GM18870 (cell line): Measurements from ENCODE around the gene GPD1.

Experiments
- ATAC-seq: cut with Tn5 transposase; IDR thresholded peaks from one replicate; pipeline ENCODE4 v1.9.1; 2021; ENCODE audit warnings: moderate library complexity; ENCODE audit not compliant: unreplicated experiment

GPD1 gene

GRCh38 chr12:50103767-50104321 lies at the start of gene GPD1:
Gene GPD1 (plus strand): TSS chr12:50104008. CDS start chr12:50104051, 43 bp downstream.
- ATAC-seq = no peak

- ATAC-seq = no peak
Measured at GRCh38 chr12:50055831-50056638, 47.8 kb upstream of the GPD1 start.

DNA sequence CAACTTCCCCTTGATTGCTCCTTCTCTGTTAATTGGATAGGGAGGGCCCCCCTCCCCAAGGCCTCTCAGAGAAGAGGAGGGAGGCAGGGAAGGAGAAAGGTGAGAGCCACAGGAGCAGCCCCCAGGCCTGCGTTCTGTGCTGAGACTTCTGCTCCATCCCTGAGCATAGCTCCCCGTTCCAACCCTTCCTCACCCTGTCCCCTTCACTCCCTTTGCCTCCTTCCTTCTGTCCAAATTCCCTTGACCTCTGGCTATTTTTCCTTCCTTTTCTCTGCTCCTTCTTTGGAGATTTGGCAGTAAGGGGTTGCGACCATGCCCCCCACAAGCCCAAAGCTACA lies 47.2 kb upstream of the GPD1 start:
- no peak for ATAC-seq

GRCh38 chr12:50057000-50057841 lies 46.6 kb upstream of the GPD1 start, which contains the start of gene ASIC1:
Gene ASIC1 (plus strand): TSS chr12:50057596. CDS start chr12:50058767, 1,171 bp downstream.
- ATAC-seq = no peak

DNA sequence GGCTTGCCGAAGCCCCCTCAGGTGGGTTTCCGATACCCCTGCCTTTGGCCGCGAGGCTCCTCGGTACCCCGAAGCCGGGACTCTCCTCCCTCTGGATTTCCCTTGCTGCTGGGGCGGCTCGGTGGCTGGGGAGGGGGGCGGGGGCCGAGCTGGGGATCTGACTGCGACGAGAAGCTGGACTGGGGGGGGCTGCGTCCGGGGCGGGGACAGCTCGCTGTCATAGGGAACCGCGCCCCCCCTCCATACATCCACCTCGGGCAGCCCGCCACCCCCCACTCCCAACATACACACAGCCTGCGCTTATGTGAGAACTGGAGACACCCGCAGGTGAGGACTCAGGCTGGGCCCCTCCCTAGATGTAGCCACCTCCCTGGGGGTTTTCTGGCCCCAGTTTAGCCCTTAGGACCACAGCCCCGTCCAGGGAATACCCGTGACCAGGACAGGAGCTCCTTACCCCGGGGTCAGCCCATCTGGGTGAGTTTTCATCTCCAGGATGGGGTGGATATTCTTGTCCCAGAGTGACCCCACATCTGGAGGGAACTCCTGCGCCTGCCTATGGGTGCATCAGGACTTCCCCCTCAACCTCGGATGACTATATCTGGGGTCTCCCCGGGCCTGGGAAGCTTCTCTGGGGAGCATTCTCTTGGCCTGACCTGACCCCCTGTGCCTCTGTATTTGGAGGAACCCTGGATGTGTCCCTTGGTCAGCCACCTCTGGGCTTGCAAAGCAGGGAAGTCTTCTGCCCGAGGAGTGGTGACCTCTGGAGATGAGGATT lies 45.7 kb upstream of the GPD1 start:
- ATAC-seq = no peak

DNA sequence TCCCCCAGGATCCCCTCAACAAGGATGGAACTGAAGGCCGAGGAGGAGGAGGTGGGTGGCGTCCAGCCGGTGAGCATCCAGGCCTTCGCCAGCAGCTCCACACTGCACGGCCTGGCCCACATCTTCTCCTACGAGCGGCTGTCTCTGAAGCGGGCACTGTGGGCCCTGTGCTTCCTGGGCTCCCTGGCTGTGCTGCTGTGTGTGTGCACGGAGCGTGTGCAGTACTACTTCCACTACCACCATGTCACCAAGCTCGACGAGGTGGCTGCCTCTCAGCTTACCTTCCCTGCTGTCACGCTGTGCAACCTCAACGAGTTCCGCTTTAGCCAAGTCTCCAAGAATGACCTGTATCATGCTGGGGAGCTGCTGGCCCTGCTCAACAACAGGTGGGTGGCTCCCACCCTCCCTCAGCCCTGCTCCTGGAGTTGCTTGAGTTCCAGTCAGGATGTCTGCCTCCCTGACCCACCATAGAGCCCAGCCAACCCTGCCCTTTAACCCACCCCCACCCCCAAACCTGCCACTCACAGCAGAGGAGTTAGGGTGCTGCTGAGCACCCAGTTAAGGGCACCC lies 45.0 kb upstream of the GPD1 start:
- no peak for ATAC-seq

DNA sequence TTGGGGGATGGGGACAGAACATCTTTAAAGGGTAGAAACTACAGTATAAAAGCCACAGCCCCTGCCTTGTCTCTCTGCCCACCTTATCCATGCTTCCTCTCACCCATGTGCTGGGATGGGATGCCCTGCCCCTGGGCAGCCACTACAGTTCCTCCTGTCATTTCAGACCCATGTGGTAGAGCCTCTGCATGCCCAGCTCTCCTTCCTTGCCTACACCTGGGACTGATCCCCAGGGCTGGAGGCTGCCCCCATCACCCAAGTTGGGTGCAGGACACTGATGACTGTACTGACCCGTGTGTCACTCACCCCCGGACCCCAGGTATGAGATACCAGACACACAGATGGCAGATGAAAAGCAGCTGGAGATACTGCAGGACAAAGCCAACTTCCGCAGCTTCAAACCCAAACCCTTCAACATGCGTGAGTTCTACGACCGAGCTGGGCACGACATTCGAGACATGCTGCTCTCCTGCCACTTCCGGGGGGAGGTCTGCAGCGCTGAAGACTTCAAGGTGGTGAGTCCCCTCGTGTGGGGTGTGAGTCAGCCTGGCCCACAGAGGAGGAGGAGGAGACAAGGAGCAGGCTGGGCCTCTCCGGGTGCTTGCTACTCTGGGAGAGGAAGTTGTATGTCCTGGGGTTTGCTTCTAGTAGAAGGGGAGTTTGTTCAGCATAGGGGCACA lies 44.2 kb upstream of the GPD1 start:
- ATAC-seq = no peak

- no peak for ATAC-seq
Measured at GRCh38 chr12:50060120-50060468, 43.7 kb upstream of the GPD1 start.

DNA sequence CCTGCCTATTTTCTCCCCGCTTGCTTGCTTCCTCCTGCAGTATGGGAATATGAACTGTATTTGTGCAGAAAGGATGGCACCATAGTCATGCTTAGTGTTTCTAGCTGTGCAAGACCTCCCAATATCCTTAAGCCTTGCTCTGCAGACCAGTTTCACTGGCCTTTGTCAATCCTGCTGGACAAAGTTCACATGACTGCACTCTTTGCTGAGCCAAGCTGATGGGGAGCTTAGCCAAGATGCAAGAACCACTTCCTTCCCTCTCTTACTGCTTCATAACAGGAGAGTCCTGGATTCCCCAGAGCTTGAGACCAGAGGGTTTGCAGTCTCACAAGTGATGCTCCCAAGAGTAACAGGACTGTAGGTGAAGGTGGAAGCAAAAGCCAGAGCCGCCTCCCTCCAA lies 42.6 kb upstream of the GPD1 start:
- no peak for ATAC-seq

GRCh38 chr12:50061946-50062686 lies 41.7 kb upstream of the GPD1 start:
- no peak for ATAC-seq

DNA sequence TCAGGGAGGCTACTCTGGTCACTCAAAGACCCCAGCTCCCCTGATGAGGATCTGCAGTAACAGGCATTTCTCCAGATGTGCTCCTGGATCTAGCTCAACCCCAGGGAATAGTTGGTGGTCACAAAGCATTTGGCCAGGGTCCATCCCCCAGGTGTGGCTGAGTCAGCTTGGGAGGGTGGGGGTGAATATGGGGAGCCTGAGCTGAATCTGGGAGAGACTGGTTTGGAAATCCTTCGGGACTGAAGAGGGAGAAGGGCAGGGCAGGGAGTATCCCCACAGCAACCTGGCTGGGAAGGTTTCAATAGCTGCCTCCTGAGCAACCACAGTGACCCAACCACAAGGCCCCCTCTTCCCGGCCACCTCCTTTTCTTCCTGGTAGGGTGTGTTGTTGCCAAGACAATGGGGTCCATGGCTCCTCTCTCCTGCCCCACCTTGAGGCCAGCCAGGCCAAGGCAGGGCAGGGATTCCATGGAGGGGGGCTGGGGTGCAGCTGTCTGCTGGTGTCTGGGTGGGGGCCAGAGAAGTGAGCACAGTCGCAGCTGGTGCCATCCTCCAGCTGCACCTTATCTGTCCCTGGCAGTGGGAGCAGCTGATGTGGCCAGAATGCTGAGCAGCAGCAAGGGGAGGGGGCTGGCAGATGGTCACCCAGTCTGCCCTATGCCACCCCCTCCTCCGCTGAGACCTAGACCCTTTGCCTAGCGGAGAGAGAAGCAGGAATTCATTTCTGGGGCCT lies 40.9 kb upstream of the GPD1 start:
- ATAC-seq = no peak

GRCh38 chr12:50065726-50066310 lies 38.0 kb upstream of the GPD1 start:
- no peak for ATAC-seq

DNA sequence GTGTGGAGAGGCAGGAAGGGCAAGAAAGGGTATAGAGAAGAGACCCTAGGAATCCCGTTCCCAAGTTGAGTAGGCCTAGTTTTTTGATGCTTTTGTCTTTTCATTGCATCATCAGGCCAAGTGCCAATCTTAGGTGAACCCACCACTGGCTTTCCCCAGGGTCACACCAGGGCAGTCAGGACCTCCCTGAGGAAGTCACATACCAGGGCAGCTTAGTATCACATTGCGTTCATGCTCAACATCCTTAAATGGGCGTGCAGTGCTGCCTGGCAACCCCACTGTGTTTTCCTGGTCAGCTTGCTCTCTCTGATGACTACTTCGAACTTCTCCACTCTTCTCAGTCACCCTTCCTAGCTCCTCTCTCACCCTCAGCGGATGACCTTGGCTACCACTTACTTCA lies 37.4 kb upstream of the GPD1 start:
- ATAC-seq = no peak

- ATAC-seq = no peak
Measured at GRCh38 chr12:50069069-50069468, 34.7 kb upstream of the GPD1 start.

DNA sequence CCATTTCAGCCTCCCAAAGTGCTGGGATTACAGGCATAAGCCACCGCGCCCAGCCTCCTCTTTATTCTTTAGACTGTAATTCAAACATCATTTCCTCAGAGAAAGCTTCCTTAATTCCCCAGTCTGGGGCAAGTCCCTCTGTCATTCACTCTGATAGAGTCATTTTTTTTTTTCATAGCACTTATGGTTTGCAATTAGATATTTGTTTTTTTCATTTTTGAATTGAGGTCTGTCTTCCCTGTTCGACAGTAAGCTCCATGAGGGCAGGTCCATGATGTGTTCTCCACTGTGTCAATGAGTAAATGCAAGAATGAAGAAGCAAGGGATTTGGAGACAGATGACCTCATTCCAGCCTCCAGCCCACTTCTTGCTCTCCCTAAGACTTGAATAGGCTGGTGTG lies 34.3 kb upstream of the GPD1 start:
- no peak for ATAC-seq

DNA sequence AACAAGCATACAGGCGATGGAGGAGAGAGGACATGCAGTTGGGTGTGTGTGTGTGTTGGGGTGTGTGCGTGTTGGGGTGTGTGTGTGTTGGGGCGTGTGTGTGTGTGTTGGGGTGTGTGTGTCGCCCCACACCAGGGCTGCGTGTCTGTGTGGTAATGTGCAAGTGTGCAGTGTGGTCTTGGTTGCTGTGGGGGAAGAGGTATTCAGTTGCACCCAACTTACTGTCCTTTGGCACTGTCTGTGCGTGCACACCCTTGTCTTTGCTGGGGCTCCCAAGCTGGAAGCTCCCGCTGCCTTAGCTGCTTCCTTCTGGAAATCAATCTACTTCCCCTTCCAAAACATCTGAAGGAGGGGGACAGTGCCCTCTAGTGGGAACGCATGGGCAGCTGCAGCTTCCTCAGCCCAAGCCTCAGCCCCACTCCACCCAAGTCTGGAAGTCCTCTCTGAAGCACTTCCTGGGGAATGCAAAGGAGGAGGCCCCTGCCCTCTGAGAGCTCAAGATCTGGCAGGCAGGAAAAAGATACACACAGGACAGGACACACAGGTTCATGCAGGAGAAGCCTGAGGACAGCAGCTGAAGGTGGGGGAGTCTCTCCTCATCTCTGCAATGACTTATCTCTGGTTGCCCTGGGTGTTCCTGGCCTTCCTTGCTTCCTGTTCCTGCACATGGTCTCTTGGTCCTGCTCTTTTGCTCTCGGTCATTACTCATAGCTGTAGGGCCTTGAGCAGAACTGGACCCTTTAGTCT lies 33.3 kb upstream of the GPD1 start:
- ATAC-seq = no peak

- ATAC-seq = no peak
Measured at GRCh38 chr12:50072198-50072907, 31.5 kb upstream of the GPD1 start.
